HEK293T (cell line): ENCODE results near the gene POLR2E.
A peak's percentile ranks its signal among the peaks of the same experiment; 100 is the strongest.

Experiments used
- CTCF ChIA-PET: fragments of 350-600 bp; formaldehyde crosslinking; extraction: SDS; loops from one replicate; lab custom pipeline; 2021; ENCODE audit warnings: antibody characterized with exemption, inconsistent platforms; lab: Yijun Ruan, JAX
- POLR2A ChIA-PET: fragments of 350-600 bp; formaldehyde crosslinking; extraction: SDS; loops from one replicate; lab custom pipeline; 2020; ENCODE audit warnings: antibody characterized with exemption, inconsistent platforms; lab: Yijun Ruan, JAX
- DNase-seq: peaks from one replicate; pipeline ENCODE4 v3.0.0; 2012; ENCODE audit warnings: mixed read lengths; ENCODE audit errors: extremely low spot score
- ARNT ChIP-seq: fragments of 450-650 bp; IDR thresholded peaks from 2 replicates; pipeline ENCODE4 v1.6.1; 2017; ENCODE audit warnings: mild to moderate bottlenecking
- BHLHE40 ChIP-seq: fragments of 450-650 bp; IDR thresholded peaks from 2 replicates; pipeline ENCODE4 v1.6.1; 2016; ENCODE audit warnings: mild to moderate bottlenecking, moderate library complexity, borderline replicate concordance
- CTBP1 ChIP-seq: fragments of 450-650 bp; IDR thresholded peaks from 2 replicates; pipeline ENCODE4 v1.6.1; 2016; ENCODE audit warnings: borderline replicate concordance
- ELF4 ChIP-seq: fragments of 450-650 bp; IDR thresholded peaks from 2 replicates; pipeline ENCODE4 v1.6.1; 2017; ENCODE audit warnings: antibody characterized with exemption
- FOXA1 ChIP-seq: fragments of 450-650 bp; IDR thresholded peaks from 2 replicates; pipeline ENCODE4 v1.6.1; 2016; ENCODE audit warnings: mild to moderate bottlenecking
- FOXK2 ChIP-seq: fragments of 450-650 bp; IDR thresholded peaks from 2 replicates; pipeline ENCODE4 v1.6.1; 2016; ENCODE audit warnings: mild to moderate bottlenecking
- FOXM1 ChIP-seq: fragments of 450-650 bp; IDR thresholded peaks from 2 replicates; pipeline ENCODE4 v1.6.1; 2017; ENCODE audit warnings: mild to moderate bottlenecking, borderline replicate concordance
- HDGF ChIP-seq: fragments of 450-650 bp; IDR thresholded peaks from 2 replicates; pipeline ENCODE4 v1.6.1; 2017; ENCODE audit warnings: antibody characterized with exemption, borderline replicate concordance
- L3MBTL2 ChIP-seq: fragments of 450-650 bp; conservative IDR thresholded peaks from 2 replicates; pipeline ENCODE4 v1.6.1; 2016; ENCODE audit warnings: mild to moderate bottlenecking
- LEF1 ChIP-seq: fragments of 450-650 bp; IDR thresholded peaks from 2 replicates; pipeline ENCODE4 v1.6.1; 2017; ENCODE audit warnings: mild to moderate bottlenecking, borderline replicate concordance
- NFRKB ChIP-seq: fragments of 450-650 bp; IDR thresholded peaks from 2 replicates; pipeline ENCODE4 v1.6.1; 2016; ENCODE audit warnings: mild to moderate bottlenecking, moderate library complexity
- PKNOX1 ChIP-seq: fragments of 450-650 bp; IDR thresholded peaks from 2 replicates; pipeline ENCODE4 v1.6.1; 2016
- SP1 ChIP-seq: fragments of 450-650 bp; IDR thresholded peaks from 2 replicates; pipeline ENCODE4 v1.6.1; 2017
- SUZ12 ChIP-seq: fragments of 450-650 bp; IDR thresholded peaks from 2 replicates; pipeline ENCODE4 v1.6.1; 2016; ENCODE audit warnings: mild to moderate bottlenecking
- TARDBP ChIP-seq: fragments of 450-650 bp; IDR thresholded peaks from 2 replicates; pipeline ENCODE4 v1.6.1; 2016
- ZNF384 ChIP-seq: fragments of 450-650 bp; IDR thresholded peaks from 2 replicates; pipeline ENCODE4 v1.6.1; 2016

The POLR2E gene

GRCh38 chr19:1064661-1065605 is 30.2 kb downstream of the POLR2E start:
- no peak for DNase-seq
- CTCF ChIA-PET: interaction anchor here (0.6 to 1.0 kb wide), 3 partner anchors 11 to 1097 kb away, joined by 3 to 5 read pairs (median 3); partner anchors contain the start of gene GPX4
- POLR2A ChIA-PET: interaction anchor here (1.1 to 2.1 kb wide), 3 partner anchors 25 to 204 kb away, joined by 3 to 4 read pairs (median 4); partner anchors contain the start of genes ABCA7 and RNU6-2
- no peak for TF ChIP-seq CTBP1
- TF ChIP-seq L3MBTL2: peak; percentile 69
- TF ChIP-seq FOXK2: no peak
- no peak for TF ChIP-seq TARDBP
- no peak for TF ChIP-seq SP1
- TF ChIP-seq SUZ12: no peak
- TF ChIP-seq NFRKB: no peak
- TF ChIP-seq HDGF: no peak
- 0 out of 2 replicates have a peak, but pooled peaks have one; percentile 44 for TF ChIP-seq LEF1
- no peak for TF ChIP-seq ZNF384
- TF ChIP-seq ELF4: no peak
- TF ChIP-seq FOXA1: no peak
- no peak for TF ChIP-seq ARNT
- no peak for TF ChIP-seq PKNOX1

GRCh38 chr19:1063909-1064660 is 31.1 kb downstream of the POLR2E start:
- POLR2A ChIA-PET: interaction anchor here (1.1 to 2.1 kb wide), 2 partner anchors 43 to 205 kb away, joined by 4 read pairs; partner anchors contain the start of gene RNU6-2
- DNase-seq: no peak
- CTCF ChIA-PET: interaction anchor here (0.6 to 1.0 kb wide), 3 partner anchors 12 to 1098 kb away, joined by 3 to 5 read pairs (median 3); partner anchors contain the start of gene GPX4
- TF ChIP-seq SP1 (no peak), ELF4 (no peak), TARDBP (no peak), NFRKB (no peak), L3MBTL2 (no peak), LEF1 (no peak), FOXA1 (no peak), PKNOX1 (no peak), HDGF (no peak), BHLHE40 (no peak), ZNF384 (no peak), FOXK2 (no peak), FOXM1 (no peak), CTBP1 (no peak), SUZ12 (no peak), ARNT (no peak)

GRCh38 chr19:1063030-1063908 is 31.9 kb downstream of the POLR2E start:
- peak; percentile 75 for DNase-seq
- no peak for TF ChIP-seq PKNOX1
- 0 out of 2 replicates have a peak, but pooled peaks have one; percentile 25 for TF ChIP-seq SP1
- no peak for TF ChIP-seq ARNT
- CTCF ChIA-PET: no interaction called here
- POLR2A ChIA-PET: interaction anchor here (2.1 kb wide), 1 partner anchor 206 kb away, joined by 4 read pairs; no protein-coding TSS in a partner anchor

- DNase-seq: peak; percentile 74
- peak; percentile 84 for TF ChIP-seq PKNOX1
- TF ChIP-seq ARNT: no peak
- no peak for TF ChIP-seq BHLHE40
- ChIA-PET POLR2A (no interaction called here), CTCF (no interaction called here)
These were observed 32.7 kb downstream of the POLR2E start for GRCh38 chr19:1062387-1063029.
